SW 1271 (cell line): ENCODE results near the gene CREB5.

Experiments
- DNase-seq, 2 experiments: peaks; one replicate each; lab custom pipeline; 2025; lab: John Stamatoyannopoulos, UW

The CREB5 gene

DNA sequence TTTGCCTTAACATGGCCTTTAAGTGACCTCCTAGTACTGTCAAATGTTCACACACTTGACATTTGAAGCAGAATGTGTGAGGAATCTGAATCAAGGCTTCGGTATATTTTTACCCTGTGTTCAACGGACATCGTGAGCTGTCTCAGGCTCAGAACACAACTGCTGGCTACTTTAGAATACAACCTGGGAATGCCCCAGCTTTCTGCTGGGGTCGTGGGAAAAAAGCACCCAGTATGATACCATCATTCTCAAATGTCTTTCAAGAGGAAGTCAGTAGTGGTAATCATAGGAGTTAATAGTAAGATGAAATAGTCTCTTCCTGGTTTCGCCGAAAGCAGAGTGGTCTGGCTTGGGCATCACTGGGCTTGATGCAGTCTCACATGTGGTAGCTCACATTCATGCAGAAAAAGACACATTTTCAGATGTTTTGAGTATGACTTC is 67.2 kb downstream of the CREB5 start:
- DNase-seq: no peak

DNA sequence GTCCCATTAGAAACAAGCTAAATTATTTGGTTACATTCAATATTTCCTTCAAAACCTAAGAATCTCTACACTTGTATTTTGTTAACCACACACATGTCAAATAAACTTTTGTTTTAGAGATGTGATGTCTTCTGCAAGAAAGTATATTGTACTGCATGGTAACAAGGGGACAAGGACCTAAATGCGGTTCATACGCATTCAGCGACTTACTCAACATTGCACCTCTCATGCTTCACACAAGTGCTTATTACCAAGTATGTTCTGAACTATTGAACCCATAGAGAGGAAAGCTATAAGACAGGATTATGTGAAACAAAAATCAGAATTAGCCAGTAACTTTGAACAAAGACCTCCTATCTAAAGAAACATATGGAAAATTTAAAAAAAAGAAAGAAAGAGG is 68.3 kb downstream of the CREB5 start:
- DNase-seq: no peak

DNA sequence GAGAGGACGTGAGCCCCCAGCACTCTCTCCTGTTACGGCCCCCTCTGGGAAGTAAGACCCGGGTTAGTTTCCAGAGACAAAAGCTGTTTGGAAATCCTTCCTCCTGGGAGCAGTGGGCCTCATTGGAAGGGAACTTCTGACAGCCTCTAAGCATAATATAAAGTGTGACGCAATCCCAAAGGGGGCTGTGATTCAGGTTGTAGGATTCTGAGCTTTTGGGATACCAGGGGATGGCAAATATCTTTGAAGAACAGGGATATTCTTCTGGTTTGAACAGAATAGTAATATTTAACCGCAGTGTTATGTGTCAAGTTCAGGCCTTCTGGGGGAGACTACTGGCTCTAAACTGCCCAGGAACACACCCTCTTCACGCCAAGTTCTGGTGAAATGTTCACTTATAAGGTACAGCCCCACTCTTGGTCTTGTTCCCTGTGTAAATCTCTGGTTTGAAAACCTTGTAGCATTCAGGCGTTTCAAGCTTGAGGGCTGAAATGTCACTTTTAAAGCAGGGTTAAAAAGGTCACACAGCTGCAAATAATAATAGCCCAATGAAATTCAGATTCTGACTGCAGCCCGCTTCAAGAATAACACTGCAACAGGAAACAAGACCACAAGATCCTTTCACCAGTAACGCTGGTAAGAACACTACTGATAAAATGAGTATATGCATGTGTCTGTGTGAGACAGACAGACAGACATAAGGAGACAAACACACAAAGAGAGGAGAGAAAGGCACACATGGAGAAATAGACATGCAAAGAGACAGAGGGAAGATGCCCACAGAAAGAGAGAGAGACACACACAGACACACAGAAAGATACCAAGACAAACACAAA is 69.0 kb downstream of the CREB5 start:
- DNase-seq: no peak

- no peak for DNase-seq
Observed at GRCh38 chr7:28483112-28483511, 70.8 kb downstream of the CREB5 start.

- no peak for DNase-seq
Observed at GRCh38 chr7:28483908-28484605, 71.7 kb downstream of the CREB5 start.

DNA sequence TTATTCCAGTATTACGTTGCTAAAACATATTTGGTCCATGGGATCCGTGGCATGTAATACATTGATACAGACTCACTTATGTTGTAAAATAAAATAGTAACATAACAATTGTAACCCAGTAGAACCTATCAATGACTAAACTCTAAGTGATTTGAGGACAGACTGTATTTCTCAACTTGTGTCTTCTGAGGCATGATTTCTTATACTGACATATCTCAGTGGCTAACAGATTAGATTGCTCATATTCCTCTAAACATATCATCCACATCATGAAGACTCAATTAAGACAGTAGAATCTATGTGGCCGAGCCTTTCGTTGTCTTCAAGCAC is 72.3 kb downstream of the CREB5 start:
- no peak for DNase-seq

- no peak for DNase-seq
Observed at GRCh38 chr7:28487487-28487886, 75.2 kb downstream of the CREB5 start.

DNA sequence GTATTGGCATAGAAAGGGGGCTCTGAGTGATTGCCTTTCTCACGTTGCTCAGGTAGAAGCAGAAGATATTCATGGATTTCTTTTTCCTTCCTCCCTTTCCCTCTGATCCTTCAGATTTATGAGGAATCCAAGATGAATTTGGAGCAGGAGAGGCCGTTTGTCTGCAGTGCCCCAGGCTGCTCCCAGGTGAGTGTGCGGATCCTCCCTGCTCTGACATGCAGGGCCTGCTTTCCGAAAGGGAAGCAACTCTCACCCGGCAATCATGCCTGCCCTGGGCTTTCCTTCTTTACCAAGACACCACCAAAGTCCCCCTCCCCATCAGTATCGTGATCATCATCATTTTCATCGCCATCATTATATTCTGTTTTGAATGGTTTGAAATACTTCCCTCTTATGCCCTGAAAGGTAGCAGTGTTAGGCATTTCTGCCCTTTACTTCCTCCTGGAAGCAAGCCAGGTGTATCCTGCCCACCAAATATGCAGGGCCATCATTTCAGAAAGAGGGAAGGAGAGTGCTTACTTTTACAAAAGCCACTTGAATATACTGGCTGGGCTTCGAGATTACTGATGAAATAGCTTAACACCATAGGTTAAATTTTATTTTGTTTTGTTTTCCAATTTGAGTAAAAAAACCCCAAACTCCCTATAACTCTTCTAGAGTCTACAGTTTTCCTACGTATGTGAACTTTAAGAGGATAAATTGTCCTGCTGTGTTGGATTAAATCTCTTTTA is 75.9 kb downstream of the CREB5 start:
- DNase-seq: no peak

- DNase-seq: no peak
Observed at GRCh38 chr7:28490831-28491230, 78.5 kb downstream of the CREB5 start.

DNA sequence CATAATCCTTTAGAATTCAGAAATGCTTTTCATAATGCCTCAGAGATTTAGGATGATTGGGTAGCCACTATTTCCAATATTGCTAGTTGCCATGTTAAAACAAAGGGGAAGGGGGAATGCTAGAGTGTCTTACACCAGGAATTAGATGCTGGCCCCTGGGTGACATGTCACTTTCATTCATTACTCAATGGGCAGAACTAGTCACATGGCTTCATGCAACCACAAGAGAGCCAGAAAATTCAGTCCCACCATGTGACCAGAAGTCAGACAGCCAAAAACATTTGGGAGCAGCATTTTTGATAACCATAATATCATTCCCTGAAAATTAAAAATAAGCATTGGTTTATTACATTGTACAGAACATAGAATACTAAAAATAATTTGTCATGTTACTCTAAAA is 81.2 kb downstream of the CREB5 start:
- no peak for DNase-seq

DNA sequence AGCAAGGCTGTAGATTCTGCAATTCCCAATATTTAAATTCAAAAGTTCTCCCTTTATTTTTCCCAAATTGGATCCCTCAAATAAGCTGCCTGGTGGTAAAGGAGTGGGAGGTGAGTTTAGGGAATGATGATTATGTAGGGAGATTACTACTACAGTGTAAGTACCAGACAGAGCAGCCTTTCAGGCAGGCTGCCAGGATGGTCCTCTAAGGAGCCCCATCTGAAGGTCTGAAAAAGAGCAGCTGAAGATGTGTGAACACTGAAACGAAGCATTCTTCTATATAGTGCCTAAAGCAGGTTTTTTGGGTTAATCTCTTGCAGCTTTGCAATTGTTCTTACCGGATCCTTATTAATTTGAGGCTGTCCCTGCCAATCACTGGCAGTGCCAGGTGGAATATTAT is 84.7 kb downstream of the CREB5 start:
- DNase-seq: no peak

DNA sequence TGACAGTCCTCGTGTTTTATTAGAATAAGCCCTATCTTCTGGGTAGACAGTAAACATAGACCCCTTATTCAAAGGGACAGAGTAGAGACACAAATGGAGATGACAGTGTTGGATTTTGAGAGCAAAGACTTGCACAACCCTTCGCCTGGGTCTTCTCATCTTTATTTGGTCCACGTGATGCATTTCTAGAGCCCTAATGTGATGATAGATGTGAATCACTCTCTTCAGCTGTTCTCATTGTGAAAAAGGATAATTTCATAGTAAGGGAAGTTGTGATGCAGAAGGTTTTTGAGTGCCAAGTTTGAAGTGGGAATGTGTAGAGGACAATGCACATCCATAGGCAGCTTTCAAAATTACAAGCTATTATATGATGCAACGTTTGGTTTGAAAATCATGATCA is 86.3 kb downstream of the CREB5 start:
- no peak for DNase-seq

GRCh38 chr7:28500138-28500537 is 87.8 kb downstream of the CREB5 start:
- DNase-seq: no peak

DNA sequence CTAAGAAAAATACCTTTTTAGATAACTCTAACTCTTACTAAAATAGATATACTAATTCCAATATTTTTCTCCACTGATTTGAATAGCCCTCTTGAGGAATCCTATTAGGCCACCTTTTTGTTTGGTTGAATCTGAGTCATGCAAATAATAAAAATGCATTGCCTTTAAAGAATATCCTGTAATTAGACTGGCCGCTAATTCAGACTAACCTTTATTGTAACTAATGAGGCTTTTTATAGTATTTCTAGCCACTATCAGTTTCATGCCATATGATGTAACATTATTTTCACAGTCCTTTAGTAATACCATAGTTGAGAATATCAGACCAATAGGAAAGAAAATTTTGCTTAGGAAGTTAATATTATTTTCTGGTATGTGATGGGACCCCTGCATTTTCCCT is 90.1 kb downstream of the CREB5 start:
- no peak for DNase-seq

DNA sequence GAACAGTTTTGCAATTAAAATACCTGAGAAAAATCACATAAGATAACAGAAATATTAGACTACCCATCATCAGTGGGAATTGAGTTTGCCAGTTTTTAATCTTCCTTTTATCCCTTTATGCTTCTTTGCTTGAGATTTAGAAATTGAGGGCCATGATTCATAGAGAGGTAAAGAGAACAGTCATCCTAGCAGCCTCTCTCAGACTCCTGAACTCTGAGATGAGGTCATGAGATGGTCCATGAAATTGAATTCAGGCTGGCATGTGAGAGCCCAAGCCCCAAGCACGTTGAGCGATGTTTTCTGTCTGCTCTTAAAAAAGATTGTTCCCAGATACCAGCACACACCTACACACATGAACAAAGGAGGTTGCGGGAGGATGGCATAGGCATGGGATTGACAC is 91.1 kb downstream of the CREB5 start:
- no peak for DNase-seq

GRCh38 chr7:28505014-28505413 is 92.7 kb downstream of the CREB5 start:
- no peak for DNase-seq

- no peak for DNase-seq
Observed at GRCh38 chr7:28505867-28506266, 93.5 kb downstream of the CREB5 start.

- no peak for DNase-seq
Observed at GRCh38 chr7:28507525-28508282, 95.4 kb downstream of the CREB5 start.

DNA sequence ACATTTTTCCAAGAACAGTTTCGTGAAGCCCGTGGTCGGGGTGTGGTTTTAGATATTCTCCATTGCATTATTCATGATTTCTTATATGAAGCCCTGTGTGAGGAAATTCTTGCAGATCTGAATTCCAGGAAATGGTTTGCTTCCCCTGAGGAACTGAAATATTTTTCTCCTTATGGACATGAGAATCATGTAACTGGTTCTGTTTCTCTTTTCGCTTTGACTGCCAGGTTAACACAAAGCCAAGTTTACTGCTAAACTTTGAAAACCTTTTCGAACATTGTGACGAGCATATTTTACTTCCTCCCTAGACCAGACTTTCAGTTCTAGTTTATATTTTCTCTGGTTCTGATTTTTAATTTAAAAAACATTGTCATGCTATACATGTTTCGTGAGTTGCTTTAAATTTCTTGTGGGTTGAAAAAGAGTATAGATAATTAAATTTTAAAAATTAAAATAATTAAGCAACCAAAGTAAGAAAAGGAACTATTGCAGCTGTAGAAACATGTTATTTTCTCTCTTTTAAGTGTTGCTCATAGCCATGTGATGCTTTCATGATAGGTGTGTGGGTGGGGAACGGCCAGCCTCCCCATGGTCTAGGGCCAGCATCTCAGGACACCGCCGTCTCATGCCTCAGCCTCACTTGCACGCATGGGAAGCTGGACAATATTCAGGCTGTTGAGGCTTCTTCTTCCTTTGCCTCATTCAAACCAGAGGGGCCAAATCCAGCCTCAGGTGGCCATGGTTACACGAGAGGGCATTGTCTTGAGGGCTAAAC is 97.1 kb downstream of the CREB5 start:
- no peak for DNase-seq

DNA sequence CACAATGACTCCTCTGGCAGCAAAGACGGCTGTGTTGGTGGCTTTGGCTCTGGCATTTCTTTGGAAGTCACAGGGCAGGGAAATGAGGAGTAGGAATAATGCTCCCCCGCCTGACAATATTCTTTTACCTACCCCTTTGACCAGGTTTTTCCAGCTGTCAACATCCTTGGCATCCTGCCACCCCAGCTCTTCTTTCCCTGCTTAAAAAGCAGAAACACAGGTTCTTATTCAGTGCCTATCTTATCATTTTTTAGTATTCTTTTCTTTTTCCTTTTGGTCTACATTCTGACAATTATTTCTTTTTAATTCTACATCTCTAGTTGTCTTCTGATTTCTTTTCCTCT is 97.7 kb downstream of the CREB5 start:
- DNase-seq: no peak

- DNase-seq: no peak
Observed at GRCh38 chr7:28512668-28513440, 100.5 kb downstream of the CREB5 start.
